Progenitor cell of endocrine pancreas (in vitro differentiated cells): ENCODE results near the gene GDF9. TPM values are rescaled to one million over a fixed set of nuclear protein-coding genes. Genes with fewer than 3 reads are reported as not detected.
A peak's percentile ranks its signal among the peaks of the same experiment; 100 is the strongest.

ENCODE experiments used
- DNase-seq: peaks from one replicate; pipeline ENCODE4 v3.0.0; 2021; ENCODE audit warnings: low spot score; ENCODE audit not compliant: unreplicated experiment
- H3K27ac Mint-ChIP-seq: 2 replicates; pipeline ENCODE4 v1.8.0; 2021; ENCODE audit warnings: mild to moderate bottlenecking, moderate library complexity, mixed read lengths
- H3K27me3 Mint-ChIP-seq: 2 replicates; pipeline ENCODE4 v1.8.0; 2021; ENCODE audit warnings: mixed read lengths
- H3K36me3 Mint-ChIP-seq: 2 replicates; pipeline ENCODE4 v1.8.0; 2022; ENCODE audit warnings: mixed read lengths; ENCODE audit not compliant: insufficient read depth
- H3K4me1 Mint-ChIP-seq: 2 replicates; pipeline ENCODE4 v1.8.0; 2021; ENCODE audit warnings: low read depth, mixed read lengths
- H3K4me3 Mint-ChIP-seq: 2 replicates; pipeline ENCODE4 v1.8.0; 2021; ENCODE audit warnings: low read depth, mild to moderate bottlenecking, moderate library complexity, mixed read lengths
- H3K9me3 Mint-ChIP-seq: 2 replicates; pipeline ENCODE4 v1.8.0; 2021; ENCODE audit warnings: low read depth, mixed read lengths
- CTCF ChIP-seq: fragments of 200-600 bp; sonication (generic); IDR thresholded peaks from one replicate; pipeline ENCODE4 v1.5.0; 2021; ENCODE audit warnings: antibody characterized with exemption, mild to moderate bottlenecking; ENCODE audit not compliant: unreplicated experiment
- total RNA-seq: library from RNA; stranded (reverse); gene quantifications from 2 replicates; pipeline ENCODE4 v1.2.1, GENCODE V29; 2021

Gene GDF9
- total RNA-seq, 1 donor from 2014 or later: 0.55 TPM

- TF ChIP-seq CTCF: peak; percentile 18
- no peak for DNase-seq
- no peak overlapping the region for H3K27ac Mint-ChIP-seq
- H3K27me3 Mint-ChIP-seq: no peaks in the 10 kb centered on the region
- peaks cover 29% of the 10 kb centered on the region for H3K36me3 Mint-ChIP-seq
- H3K9me3 Mint-ChIP-seq: no peaks in the 10 kb centered on the region
- H3K4me1 Mint-ChIP-seq: peaks cover 4% of the 10 kb centered on the region
- H3K4me3 Mint-ChIP-seq: no peak overlapping the region
Measured at GRCh38 chr5:132901730-132902129, 35.5 kb upstream of the GDF9 start.

- Mint-ChIP-seq H3K27ac (peak overlapping the region; percentile 18), H3K4me1 (peaks cover 4% of the 10 kb centered on the region), H3K4me3 (no peak overlapping the region), H3K9me3 (no peaks in the 10 kb centered on the region), H3K27me3 (no peaks in the 10 kb centered on the region), H3K36me3 (peaks cover 32% of the 10 kb centered on the region)
- no peak for DNase-seq
- no peak for TF ChIP-seq CTCF
Measured at GRCh38 chr5:132901036-132901435, 34.8 kb upstream of the GDF9 start.

GRCh38 chr5:132898094-132898493 lies 31.8 kb upstream of the GDF9 start:
- Mint-ChIP-seq H3K9me3 (no peaks in the 10 kb centered on the region), H3K27me3 (no peaks in the 10 kb centered on the region), H3K4me1 (peaks cover 2% of the 10 kb centered on the region), H3K4me3 (no peak overlapping the region), H3K36me3 (peaks cover 42% of the 10 kb centered on the region), H3K27ac (no peak overlapping the region)
- DNase-seq: no peak
- TF ChIP-seq CTCF: no peak

- Mint-ChIP-seq H3K27me3 (no peaks in the 10 kb centered on the region), H3K36me3 (peaks cover 52% of the 10 kb centered on the region), H3K4me3 (no peak overlapping the region), H3K27ac (peak overlapping the region; percentile 56), H3K9me3 (no peaks in the 10 kb centered on the region), H3K4me1 (peaks cover 9% of the 10 kb centered on the region)
- no peak for TF ChIP-seq CTCF
- no peak for DNase-seq
Measured at GRCh38 chr5:132896685-132897084, 30.4 kb upstream of the GDF9 start.

GRCh38 chr5:132895719-132896305 lies 29.5 kb upstream of the GDF9 start:
- no peak for TF ChIP-seq CTCF
- Mint-ChIP-seq H3K27me3 (no peaks in the 10 kb centered on the region), H3K9me3 (no peaks in the 10 kb centered on the region), H3K4me1 (peaks cover 7% of the 10 kb centered on the region), H3K36me3 (peaks cover 48% of the 10 kb centered on the region), H3K27ac (no peak overlapping the region), H3K4me3 (no peak overlapping the region)
- DNase-seq: no peak
